ENCODE results near the gene ADGRB3. TPM values are rescaled to one million over a fixed set of nuclear protein-coding genes. Genes with fewer than 3 reads are reported as not detected.

The ADGRB3 gene
- total RNA-seq, 4 donors from 2014 or later = 0.30 to 0.94 (median 0.35) TPM

GRCh38 chr6:68653706-68654089 lies 18.6 kb downstream of the ADGRB3 start:
- intact Hi-C loops (cut with DNase I; ENCODE audit: low total_unique reads) = no loop called here
- TF ChIP-seq CTCF (IDR thresholded peaks at IDR 0.05) (no peak), POLR2A (IDR thresholded peaks at IDR 0.05) (no peak)
- WGBS, 2 donors = 77 to 88% methylated on average over 2 of the region's 2 CpGs
- H3K4me3 ChIP-seq (ENCODE audit: low read depth, poor library complexity, severe bottlenecking) = no peak overlapping the region
- DNase-seq (ENCODE audit: low spot score in 2 of 2) = no peak

DNA sequence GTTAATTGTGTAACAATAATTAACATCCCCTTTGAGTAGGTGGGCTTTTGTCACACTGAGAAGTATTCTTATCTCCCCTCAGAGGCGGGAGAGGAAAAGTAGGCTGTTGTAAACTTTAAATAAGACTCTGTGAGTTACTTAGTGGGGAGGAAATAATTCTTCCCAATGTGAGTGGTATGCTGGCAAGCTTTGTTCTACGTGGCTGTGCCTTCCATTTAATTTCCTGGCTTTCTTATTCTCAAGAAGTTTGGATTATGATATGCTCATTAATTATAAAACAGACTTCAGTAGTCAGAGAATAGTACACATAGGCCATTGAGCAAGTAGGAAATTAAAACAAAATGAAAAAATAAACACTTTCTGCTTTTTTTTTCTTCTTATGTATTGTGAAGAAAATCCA lies 19.1 kb downstream of the ADGRB3 start:
- no peak for DNase-seq (ENCODE audit: low spot score in 2 of 2)
- no peak overlapping the region for H3K4me3 ChIP-seq (ENCODE audit: low read depth, poor library complexity, severe bottlenecking)
- TF ChIP-seq POLR2A (IDR thresholded peaks at IDR 0.05) (no peak), CTCF (IDR thresholded peaks at IDR 0.05) (no peak)
- intact Hi-C loops (cut with DNase I; ENCODE audit: low total_unique reads) = no loop called here
- WGBS, 2 donors = 54 to 69% methylated on average over 2 of the region's 2 CpGs

DNA sequence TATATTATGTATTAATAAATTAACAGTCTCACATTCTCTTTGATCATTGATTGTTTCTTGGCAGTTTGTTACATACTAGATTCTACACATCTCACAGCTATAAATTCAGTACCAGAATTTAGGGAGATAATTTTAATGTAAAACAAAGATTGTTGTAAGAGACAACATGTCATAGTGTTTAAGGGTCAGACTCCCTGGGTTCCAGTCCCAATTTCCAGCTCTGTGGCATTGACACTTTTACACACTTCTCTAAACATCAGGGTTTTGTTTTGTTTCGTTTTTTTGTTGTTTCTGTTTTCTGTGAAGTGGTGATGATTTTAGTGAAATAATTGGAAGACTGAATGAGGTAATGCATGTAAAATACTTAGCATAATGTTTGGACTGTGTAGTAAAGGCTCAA lies 19.9 kb downstream of the ADGRB3 start:
- no peak overlapping the region for H3K4me3 ChIP-seq (ENCODE audit: low read depth, poor library complexity, severe bottlenecking)
- intact Hi-C loops (cut with DNase I; ENCODE audit: low total_unique reads) = no loop called here
- TF ChIP-seq POLR2A (IDR thresholded peaks at IDR 0.05) = no peak
- TF ChIP-seq CTCF (IDR thresholded peaks at IDR 0.05) = no peak
- WGBS, 2 donors = 48 to 57% methylated on average over 1 of the region's 1 CpG
- DNase-seq (ENCODE audit: low spot score in 2 of 2) = no peak

DNA sequence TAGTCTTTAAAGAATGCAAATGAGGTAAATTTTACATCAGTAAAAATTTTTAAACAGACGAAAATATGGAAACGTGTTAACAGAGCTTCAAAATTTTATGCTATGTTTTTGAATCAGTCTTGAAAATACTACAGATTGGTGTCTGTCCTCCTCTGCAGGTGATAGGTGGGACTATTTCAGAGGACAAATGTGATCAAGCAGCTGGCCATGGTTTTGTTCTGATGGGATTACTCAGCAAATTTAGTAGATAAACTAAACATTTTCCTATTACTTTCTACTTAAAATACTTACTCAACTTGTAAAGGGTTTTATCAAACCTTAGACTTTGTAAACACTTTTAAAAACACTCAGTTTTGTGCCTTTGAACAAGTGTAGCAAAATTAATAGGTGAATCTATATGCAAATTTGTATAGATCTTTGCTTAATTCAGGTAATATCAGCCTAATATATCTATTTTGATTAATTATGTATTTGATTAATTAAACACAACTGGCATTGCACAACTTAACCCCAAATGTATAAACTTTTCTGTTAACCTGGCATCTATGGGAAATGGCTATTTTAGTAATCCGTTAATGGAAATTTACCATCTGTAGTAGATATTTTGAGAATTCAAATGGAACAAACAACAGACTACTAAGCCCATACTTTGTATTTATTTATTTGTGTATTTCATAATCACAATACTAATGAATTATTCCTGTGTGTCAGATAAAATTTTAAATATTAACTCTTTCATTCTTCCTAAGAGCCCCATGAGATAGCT lies 22.5 kb downstream of the ADGRB3 start:
- TF ChIP-seq CTCF (IDR thresholded peaks at IDR 0.05) (no peak), POLR2A (IDR thresholded peaks at IDR 0.05) (no peak)
- WGBS, 2 donors = 76 to 79% methylated on average over 3 of the region's 3 CpGs
- no peak for DNase-seq (ENCODE audit: low spot score in 2 of 2)
- intact Hi-C loops (cut with DNase I; ENCODE audit: low total_unique reads) = no loop called here
- H3K4me3 ChIP-seq (ENCODE audit: low read depth, poor library complexity, severe bottlenecking) = no peak overlapping the region

GRCh38 chr6:68658338-68658737 lies 23.3 kb downstream of the ADGRB3 start:
- no peak for DNase-seq (ENCODE audit: low spot score in 2 of 2)
- WGBS, 2 donors = 60 to 78% methylated on average over 2 of the region's 2 CpGs
- intact Hi-C loops (cut with DNase I; ENCODE audit: low total_unique reads) = no loop called here
- TF ChIP-seq POLR2A (IDR thresholded peaks at IDR 0.05) = no peak
- no peak overlapping the region for H3K4me3 ChIP-seq (ENCODE audit: low read depth, poor library complexity, severe bottlenecking)

DNA sequence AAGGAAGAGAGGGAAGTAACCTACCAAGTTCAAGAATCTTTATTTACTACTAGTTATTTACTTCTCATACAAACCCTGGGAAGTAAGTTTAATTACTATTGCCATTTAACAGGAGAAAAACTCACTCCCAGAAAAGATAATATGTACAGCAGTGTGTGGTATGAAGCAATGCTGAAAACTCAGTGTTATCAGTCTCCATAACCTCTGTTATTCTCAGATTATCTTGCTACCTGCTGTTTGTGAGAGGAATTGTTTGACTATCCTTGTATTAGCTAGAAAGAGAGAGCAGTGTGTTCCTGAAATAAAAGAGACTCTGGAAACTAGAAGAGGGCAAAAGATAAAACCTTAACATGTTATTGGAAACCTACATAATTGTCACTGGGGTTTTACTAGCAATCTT lies 38.2 kb downstream of the ADGRB3 start:
- TF ChIP-seq POLR2A (IDR thresholded peaks at IDR 0.05) = no peak
- TF ChIP-seq CTCF (IDR thresholded peaks at IDR 0.05) = no peak
- intact Hi-C loops (cut with DNase I; ENCODE audit: low total_unique reads) = no loop called here
- no peak for DNase-seq (ENCODE audit: low spot score in 2 of 2)
- H3K4me3 ChIP-seq (ENCODE audit: low read depth, poor library complexity, severe bottlenecking) = no peak overlapping the region

Data from lower leg skin (tissue), 4 donors.